ENCODE results near the gene UBL5.

DNA sequence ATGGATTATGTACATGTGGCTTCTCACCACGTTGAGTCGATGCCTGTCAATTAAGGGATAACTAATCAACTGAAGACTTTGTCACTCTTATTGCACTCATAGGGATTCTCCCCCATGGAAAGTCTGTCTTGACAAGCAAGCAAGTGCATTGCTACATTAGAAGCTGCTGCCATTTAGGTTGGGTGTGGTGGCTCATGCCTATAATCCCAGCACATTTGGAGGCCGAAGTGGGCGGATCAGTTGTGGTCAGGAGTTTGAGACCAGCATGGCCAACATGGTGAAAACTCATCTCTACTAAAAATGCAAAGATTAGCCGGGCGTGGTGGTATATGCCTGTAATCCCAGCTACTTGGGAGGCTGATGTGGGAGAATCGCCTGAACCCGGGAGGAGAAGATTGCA is 40.9 kb upstream of the UBL5 start:
- TF ChIP-seq, protein P1, sequence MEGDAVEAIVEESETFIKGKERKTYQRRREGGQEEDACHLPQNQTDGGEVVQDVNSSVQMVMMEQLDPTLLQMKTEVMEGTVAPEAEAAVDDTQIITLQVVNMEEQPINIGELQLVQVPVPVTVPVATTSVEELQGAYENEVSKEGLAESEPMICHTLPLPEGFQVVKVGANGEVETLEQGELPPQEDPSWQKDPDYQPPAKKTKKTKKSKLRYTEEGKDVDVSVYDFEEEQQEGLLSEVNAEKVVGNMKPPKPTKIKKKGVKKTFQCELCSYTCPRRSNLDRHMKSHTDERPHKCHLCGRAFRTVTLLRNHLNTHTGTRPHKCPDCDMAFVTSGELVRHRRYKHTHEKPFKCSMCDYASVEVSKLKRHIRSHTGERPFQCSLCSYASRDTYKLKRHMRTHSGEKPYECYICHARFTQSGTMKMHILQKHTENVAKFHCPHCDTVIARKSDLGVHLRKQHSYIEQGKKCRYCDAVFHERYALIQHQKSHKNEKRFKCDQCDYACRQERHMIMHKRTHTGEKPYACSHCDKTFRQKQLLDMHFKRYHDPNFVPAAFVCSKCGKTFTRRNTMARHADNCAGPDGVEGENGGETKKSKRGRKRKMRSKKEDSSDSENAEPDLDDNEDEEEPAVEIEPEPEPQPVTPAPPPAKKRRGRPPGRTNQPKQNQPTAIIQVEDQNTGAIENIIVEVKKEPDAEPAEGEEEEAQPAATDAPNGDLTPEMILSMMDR (IDR thresholded peaks at IDR 0.05; ENCODE audit: low read depth, low read length, poor library complexity, severe bottlenecking): no peak
- TF ChIP-seq EZH2phosphoT487 (IDR thresholded peaks at IDR 0.05; ENCODE audit: borderline replicate concordance, low read length): no peak

Data from DOHH2 (cell line).